GM21526 (cell line): ENCODE data around the gene NXN.
A peak's percentile ranks its signal among the peaks of the same experiment; 100 is the strongest.
"Not testable (repeated sequence)": the region's sequence is repeated elsewhere in the genome, so short reads cannot be mapped to it uniquely, and the experiment has no call there.

Experiments used
- ATAC-seq: cut with Tn5 transposase; IDR thresholded peaks from one replicate; pipeline ENCODE4 v1.9.1; 2021; ENCODE audit warnings: moderate library complexity; ENCODE audit not compliant: unreplicated experiment, low FRiP score

Gene NXN

DNA sequence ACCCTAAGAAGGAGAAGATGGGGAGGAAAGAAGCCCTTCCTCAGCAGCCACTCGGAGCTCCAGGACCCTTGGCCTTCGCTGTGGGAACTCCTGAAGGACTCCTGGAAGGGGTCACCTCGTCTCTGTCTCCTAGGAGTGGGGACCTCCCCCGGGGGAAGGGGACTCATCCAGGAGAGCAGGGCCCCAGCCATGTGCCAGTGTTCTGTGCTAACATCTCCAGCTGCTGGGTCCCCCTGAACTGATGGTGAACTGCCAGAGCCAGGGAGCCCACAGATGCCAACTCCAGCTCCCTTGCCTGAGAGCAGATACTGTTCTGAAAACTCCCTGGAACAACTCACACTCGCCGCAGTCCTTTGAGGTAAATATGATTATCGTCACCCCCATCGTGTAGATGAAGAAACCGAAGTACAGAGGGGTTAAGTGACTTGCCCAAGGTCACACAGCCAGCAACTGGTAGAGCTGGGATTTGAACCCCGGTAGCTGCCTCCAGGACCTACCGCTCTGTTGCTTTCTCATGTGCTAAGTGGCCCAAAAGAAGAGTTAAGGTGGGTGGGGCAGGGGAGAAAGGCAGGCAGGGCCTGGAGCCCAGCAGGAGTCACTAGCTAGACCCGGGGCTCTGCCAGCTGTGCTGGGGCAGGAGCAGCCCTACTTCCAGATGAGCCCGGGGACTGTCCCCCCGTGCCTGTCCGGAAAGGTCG is 27.9 kb upstream of the NXN start:
- ATAC-seq: no peak

GRCh38 chr17:1006054-1006453 is 26.5 kb upstream of the NXN start:
- ATAC-seq: no peak

DNA sequence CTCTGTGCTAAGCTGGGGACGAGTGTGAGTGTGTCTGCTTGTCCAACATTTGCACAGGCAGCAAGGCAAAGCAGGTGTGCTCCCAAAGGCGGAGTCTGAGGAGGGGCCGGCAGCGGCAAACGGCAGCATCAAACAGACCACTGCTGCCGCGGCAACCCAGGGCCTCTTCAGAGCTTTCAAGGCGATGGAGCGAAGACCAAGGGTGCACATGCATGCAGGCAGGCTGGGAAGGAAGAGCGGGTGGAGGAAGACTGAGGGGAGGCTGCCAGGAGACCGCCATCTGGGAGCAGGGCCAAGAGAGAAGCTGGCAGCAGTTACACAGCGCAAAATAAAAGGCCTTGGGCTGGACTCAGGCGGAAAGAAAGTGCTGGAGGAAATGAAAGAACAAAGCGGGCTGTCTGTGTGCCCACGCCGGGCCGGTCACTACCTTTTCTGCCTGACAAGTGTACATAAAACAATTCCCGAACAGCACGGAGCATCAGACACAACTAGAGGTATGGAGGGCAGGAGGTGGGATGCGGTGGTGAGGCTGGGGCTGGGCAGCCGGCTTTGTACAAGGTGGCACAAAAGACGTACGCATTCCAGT is 25.9 kb upstream of the NXN start:
- no peak for ATAC-seq

DNA sequence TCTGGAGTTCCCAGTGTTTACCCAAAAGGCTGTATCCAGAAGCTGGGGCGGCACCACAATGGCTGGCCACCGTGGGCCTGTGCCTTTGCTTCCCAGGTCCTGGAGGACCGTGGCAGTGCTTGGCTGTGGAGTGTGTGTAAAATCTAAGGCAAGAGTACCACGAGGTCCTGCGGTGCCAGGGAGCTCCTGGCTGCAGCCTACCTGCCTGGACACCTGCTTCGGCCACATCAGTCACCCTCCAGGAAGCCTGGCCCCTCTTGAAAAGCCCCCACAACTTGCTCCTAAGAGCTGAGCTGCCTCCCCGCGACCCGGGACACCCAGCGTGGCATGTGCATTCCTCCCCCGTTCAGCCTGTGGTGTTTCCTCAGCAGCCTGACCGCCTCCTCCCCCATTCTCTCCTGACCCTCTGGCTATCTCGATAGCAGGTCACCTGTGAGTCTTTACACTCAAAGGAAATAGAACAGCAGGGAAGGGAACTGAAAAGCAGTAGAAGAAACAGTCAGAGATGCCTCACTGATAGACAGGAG is 25.3 kb upstream of the NXN start:
- ATAC-seq: no peak

DNA sequence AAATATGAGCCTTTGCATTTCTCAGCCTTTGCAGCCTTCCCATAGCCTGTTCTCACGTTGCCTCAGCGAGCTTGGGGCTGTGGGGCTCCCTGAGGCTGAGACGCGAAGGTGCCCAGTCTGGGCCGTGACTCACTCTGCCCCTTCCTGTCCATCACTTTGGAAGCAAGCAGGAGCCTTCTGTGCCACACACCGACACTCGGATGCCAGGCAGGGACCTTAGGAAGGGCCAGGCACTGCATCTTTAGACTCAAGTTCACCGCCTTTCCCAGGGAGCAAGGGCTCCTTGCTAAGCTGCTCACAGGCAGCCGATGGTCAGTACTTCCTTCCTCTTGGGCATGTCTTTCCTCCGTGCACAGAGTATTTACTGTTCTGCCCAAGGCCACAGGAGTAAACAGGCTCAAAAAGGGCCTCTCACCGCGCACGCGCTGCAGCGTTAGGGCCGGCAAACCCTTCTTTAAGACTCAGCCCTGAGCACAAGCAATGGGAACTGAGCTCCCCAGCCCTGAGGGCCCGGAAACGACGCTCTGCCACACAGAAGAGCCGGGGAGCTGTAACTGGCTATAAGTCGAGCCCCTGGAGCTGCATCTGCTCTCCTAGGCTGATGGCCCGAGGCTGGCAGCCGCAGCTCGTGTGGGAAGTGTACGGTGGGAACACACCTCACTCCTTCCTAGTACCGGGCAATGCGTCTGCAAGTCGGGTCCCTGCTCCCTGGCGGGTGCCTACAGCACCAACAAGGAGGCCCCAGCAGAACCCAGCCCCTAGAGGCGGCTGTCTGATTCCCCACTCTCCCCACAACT is 24.6 kb upstream of the NXN start:
- no peak for ATAC-seq

- no peak for ATAC-seq
Measured at GRCh38 chr17:1003633-1003971, 24.0 kb upstream of the NXN start.

- no peak for ATAC-seq
Measured at GRCh38 chr17:1002771-1003555, 23.4 kb upstream of the NXN start.

DNA sequence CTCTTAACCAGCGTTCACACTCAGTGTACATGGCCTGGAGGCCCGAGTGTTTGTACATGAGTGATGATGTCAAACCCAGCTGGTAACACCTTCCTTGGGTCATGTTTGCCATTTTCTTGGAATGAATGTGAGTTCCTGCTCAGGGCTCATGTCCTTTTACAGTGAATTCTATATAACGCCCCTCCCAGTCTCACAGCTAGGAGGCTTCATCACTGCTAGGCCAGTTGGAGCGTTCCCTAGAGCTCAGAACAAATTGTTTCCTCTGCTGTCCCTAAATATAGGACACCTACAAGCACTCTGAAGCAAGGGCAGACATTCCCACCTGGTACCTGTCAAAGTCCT is 22.8 kb upstream of the NXN start:
- ATAC-seq: no peak

- ATAC-seq: no peak
Measured at GRCh38 chr17:1001640-1002411, 22.2 kb upstream of the NXN start.

DNA sequence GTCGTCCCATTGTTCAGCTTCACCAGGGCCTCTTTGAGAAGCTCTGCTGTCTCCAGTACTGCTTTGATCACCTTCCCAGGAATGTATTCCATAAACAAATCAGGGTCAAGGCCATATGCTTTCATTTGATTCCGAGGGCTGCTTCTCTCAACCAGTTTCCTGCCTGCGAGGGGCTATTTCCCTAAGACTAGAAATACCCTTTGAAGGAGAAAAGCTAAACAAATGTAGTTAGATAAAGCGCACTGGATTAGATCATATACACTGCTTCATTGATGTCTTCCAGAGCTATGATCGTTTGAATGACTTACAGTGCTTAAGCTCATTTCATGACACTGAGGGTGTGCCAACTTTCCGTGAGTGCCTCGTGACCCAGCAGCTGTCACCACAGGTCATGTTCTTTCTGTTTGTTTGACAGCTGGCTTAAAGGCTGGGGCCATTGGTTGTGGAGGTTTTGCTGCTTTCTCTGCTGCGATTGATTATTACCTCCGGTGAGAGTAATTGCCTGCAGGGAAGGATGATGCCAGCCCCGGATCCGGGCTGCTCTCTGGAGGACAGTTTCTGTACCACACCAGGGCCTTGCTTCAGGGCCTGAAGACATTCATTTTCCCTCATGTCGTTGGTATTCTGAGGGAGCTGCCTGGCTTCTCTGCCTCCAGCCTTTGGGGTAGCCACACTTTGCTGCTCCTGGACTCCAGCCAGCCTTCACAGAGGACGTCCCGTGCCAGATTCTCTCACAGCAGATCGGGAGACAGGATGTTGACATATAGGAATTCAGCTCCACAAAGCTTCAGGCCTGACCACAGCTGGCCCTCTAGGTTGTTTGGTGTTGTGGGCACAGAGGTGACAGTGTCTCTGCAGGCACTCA is 21.3 kb upstream of the NXN start:
- no peak for ATAC-seq

GRCh38 chr17:998111-998510 is 18.5 kb upstream of the NXN start:
- ATAC-seq: no peak

DNA sequence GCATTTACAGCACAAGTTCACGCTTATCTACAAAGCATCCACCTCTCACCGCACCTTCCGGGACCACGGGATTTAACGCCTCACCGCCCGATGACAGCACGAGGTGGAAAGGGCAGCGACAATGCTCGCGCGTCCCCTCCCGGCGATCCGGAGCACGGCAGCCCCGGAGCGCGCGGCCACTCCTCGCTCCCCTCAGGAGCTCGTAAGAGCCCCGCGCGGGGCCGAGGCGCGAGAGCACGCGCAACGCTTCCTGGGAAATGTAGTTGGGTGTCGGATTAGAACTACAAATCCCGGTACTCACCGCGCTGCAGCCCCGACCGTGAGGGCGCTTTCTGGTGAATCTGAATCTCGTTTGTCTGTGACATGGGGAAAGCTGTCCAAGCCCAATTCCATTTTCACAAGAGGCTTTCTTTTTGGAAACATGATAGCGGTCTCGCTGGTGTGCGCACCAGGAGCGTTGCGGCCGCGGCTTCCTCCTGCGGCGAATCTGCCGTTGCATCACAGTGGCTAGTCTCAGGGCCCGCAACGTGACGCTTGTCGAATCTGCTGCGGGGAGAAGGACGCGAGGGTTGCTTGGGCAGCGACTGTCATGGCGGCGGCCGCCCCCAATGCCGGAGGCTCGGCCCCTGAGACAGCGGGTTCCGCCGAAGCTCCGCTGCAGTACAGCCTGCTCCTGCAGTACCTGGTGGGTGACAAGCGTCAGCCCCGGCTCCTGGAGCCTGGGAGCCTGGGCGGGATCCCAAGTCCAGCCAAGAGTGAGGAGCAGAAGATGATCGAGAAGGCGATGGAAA is 17.2 kb upstream of the NXN start, which contains the start of gene TIMM22:
TSS of gene TIMM22 (plus strand) at position 576 of the 791 bp plus-strand sequence. CDS start at position 590, 14 bp downstream.
- ATAC-seq: peak; percentile 83

DNA sequence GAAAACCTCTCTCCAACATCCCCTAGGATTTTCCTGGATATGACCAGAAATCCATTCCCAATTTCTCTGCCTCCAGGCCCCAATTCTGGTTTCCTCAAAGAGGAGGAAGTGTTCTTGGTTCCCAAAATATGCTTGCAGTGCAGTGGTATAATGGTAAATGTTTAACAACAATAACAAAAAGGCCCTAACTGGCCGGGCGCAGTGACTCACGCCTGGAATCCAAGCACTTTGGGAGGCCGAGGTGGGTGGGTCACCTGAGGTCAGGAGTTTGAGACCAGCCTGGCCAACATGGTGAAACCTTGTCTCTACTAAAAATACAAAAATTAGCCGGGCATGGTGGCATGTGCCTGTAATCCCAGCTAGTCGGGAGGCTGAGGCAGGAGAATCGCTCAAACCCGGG is 15.7 kb upstream of the NXN start:
- not testable (repeated sequence) for ATAC-seq

DNA sequence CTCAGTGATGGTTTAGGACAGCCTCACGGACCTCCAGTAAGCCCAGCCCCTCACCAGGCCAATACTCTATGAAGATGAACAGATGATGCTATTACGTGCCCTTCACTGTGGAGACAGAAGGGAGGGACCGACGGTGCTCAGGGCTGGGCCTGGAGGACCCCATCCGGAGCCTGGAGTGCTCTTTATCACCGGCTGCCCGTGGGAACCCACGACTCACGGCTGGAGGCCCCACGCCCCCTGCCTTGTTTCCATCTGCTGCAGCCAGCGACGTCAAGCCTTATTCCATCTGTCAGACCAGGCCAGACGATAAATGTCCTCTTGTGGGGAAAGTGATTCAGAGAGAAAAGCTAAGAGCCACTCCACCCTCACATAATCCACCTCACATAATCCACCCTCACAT is 13.4 kb upstream of the NXN start:
- no peak for ATAC-seq

- no peak for ATAC-seq
Measured at GRCh38 chr17:988561-988960, 9.0 kb upstream of the NXN start.

DNA sequence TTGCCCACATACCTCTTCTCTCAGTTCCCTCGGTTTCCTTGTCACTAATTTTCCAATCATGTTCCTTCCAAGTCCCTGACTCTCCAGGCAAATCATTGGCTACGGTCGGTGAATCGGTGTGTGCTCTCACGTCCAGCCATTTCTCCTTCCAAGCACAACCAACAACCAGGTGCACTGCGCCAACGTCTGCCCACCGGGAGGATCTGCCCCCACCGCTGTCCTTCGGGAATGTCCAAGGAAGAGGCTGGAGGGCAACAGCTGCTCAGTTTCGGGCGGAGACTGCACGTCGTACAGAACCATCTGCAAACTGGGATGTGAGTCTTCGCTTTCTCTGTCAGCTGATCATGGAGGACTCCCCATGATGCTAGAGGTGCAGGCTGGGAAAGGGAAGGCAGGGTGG is 8.4 kb upstream of the NXN start:
- ATAC-seq: no peak

DNA sequence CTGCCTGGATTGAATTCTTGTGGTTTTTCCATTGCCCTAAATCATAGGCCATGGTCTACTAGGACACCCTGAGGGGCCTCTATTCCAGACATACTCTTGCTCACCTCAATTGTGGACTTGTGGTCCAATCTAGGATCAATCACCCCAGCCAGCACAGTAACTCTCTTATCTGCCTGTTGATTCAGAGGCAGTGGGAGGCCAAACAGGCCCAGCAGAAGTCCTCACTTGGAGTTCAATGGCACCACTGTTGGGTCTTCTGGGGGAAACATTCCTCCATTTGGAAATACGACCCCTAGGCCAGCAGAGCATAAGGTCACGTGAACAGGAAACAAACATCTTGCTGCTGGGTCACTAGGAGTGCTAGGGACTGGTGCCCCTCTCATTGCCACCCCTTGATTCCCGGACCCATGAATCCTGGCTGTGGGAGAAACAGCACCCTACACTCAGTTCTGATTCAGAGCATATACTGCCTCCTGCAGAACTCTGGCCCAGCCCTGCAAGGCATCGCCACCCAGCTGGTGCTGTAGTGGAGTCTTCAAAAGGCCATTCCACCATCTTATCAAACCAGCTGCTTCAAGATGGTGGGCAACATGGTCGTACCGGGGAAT is 6.8 kb upstream of the NXN start:
- no peak for ATAC-seq

DNA sequence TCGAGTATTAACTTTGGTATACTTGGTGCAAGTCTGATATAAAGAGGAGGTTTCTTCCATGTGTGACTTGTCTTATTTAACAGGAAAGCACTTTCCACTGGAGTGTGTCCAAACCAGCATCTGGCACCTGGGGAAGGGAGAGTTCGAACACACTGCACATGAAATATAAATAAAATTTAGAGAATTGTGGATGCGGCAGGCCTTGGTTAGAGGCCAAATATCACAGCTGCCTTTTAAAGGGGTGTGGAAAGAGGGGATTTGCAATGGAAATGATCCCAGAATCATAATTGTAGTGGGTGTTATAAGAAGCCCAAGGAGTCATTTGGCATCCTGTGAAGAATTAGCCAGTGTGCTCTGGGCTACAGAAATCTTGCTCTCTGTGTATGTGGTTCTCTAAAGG is 4.3 kb upstream of the NXN start:
- no peak for ATAC-seq
